Ascending aorta (tissue), 2 donors: ENCODE data around the gene ESR1. TPM values are rescaled to one million over a fixed set of nuclear protein-coding genes. Genes with fewer than 3 reads are reported as not detected.

Experiments
- DNase-seq, 2 donors: peaks; one replicate each; pipeline ENCODE4 v3.0.0-alpha.2; 2019; ENCODE audit warnings: low spot score in 2 of 2
- H3K27ac ChIP-seq, 2 donors: fragments of 200-600 bp; sonication (generic); one replicate each; pipeline ENCODE4 v1.5.1; 2016 to 2017; ENCODE audit warnings: mild to moderate bottlenecking in 1 of 2
- H3K27me3 ChIP-seq: fragments of 200-600 bp; sonication (generic); one replicate; pipeline ENCODE4 v1.5.1; 2017
- H3K36me3 ChIP-seq, 2 donors: fragments of 200-600 bp; sonication (generic); one replicate each; pipeline ENCODE4 v1.5.1; 2016
- H3K4me1 ChIP-seq, 2 donors: fragments of 200-600 bp; sonication (generic); one replicate each; pipeline ENCODE4 v1.5.1; 2016 to 2017; ENCODE audit warnings: mild to moderate bottlenecking in 1 of 2
- H3K4me3 ChIP-seq, 2 donors: fragments of 200-600 bp; sonication (generic); one replicate each; pipeline ENCODE4 v1.5.1; 2016 to 2017; ENCODE audit warnings: mild to moderate bottlenecking in 1 of 2
- H3K9me3 ChIP-seq, 2 donors: fragments of 200-600 bp; sonication (generic); one replicate each; pipeline ENCODE4 v1.5.1; 2016
- CTCF ChIP-seq, 3 experiments: fragments of 200-600 bp in 2 of 3; fragments of 450-650 bp in 1 of 3; sonication (generic) in 2 of 3; IDR thresholded peaks; one replicate each; pipeline ENCODE4 v1.5.1; 2016 to 2019; ENCODE audit warnings: antibody characterized with exemption in 3 of 3, mild to moderate bottlenecking in 1 of 3, moderate library complexity in 1 of 3
- intact Hi-C: fragments of 100-400 bp; cut with DNase I; formaldehyde crosslinking; loops from one replicate; pipeline ENCODE4 v1.15.1; 2023
- total RNA-seq: library from RNA; depleted of rRNA; stranded (reverse); fragments of >200 nt; gene quantifications from one replicate; pipeline ENCODE4 v1.1.0, GENCODE V29; 2016

Gene ESR1
- total RNA-seq, 1 donor from 2014 or later: 3.0 TPM

DNA sequence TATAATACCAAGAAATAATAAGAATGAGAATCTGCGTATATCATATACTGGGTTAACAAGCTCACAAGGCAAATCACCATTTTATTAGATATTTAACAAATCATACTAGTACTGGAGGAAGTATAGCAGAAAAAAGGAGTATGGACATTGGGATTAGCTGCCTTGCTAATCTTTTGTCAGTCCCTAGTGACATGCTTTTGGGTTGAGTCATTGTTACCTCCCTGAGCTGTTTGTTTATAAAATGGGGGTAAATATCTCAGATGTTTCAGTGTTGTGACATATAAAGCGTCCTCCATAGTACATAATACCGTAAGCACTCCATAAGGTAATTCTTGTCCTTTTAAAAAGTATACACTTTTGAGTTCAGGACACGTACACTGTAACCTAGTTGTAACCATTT is 107.0 kb downstream of the ESR1 start:
- intact Hi-C loops: no loop called here
- no peaks in the 10 kb centered on the region for H3K9me3 ChIP-seq
- no peaks in the 10 kb centered on the region for H3K36me3 ChIP-seq
- no peaks in the 10 kb centered on the region for H3K27me3 ChIP-seq
- H3K4me3 ChIP-seq: no peak overlapping the region
- no peaks in the 10 kb centered on the region for H3K4me1 ChIP-seq
- no peak for DNase-seq
- H3K27ac ChIP-seq: no peak overlapping the region
- no peak for TF ChIP-seq CTCF (IDR thresholded peaks at IDR 0.05)

DNA sequence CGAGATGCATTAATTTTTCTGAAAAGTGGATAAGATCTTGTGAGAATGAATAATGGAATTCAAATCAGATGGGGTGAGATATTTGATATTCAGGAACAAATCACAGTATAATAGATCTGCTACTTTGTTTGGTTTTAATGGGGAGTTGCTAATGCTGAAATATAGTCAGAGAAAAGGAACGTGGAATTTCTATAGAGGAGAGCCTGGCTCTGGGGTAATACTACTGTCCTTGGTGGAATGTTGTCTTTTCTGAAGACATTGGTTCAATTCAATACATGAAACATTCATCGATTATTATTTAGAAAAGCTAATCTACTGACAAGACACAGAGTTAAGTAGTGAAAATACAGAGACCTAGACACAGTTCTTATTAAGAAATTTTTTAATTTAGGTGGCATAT is 108.6 kb downstream of the ESR1 start:
- no peak for TF ChIP-seq CTCF (IDR thresholded peaks at IDR 0.05)

DNA sequence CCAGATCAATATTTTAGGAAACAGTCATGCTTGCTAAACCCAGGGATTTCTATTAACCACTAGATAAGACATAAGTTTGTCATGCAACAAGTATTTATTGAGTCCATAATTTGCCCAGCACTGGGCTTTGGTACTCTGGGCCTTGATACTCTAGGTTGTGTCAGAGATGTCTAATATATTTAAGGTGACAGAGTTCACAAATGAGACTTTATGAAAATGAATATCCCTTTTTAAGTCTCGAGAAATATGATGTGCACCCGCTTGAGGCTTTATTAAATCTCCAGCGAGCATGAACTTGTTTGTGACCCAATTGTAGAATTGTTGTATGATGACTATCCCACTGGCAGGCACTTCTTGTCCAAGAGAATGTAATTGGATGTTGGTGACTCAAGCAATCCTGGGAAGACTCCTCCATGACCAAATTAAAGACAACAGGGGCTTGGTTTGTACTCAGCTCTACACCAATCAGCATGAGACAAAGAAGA is 109.2 kb downstream of the ESR1 start:
- Histone ChIP-seq H3K9me3 (peaks cover 0 to 2% of the 10 kb centered on the region in 2 donors), H3K27me3 (no peaks in the 10 kb centered on the region), H3K4me1 (no peaks in the 10 kb centered on the region), H3K27ac (peak overlapping the region in 1 of 2 donors; percentile 39), H3K4me3 (no peak overlapping the region), H3K36me3 (no peaks in the 10 kb centered on the region)
- no peak for TF ChIP-seq CTCF (IDR thresholded peaks at IDR 0.05)
- intact Hi-C loops: no loop called here
- DNase-seq: no peak

More for the DNA sequence above, 108.6 kb downstream of the ESR1 start:
- H3K4me1 ChIP-seq: no peaks in the 10 kb centered on the region
- DNase-seq: no peak
- no peak overlapping the region for H3K4me3 ChIP-seq
- intact Hi-C loops: no loop called here
- no peaks in the 10 kb centered on the region for H3K9me3 ChIP-seq
- no peak overlapping the region for H3K27ac ChIP-seq
- H3K36me3 ChIP-seq: no peaks in the 10 kb centered on the region
- no peaks in the 10 kb centered on the region for H3K27me3 ChIP-seq

DNA sequence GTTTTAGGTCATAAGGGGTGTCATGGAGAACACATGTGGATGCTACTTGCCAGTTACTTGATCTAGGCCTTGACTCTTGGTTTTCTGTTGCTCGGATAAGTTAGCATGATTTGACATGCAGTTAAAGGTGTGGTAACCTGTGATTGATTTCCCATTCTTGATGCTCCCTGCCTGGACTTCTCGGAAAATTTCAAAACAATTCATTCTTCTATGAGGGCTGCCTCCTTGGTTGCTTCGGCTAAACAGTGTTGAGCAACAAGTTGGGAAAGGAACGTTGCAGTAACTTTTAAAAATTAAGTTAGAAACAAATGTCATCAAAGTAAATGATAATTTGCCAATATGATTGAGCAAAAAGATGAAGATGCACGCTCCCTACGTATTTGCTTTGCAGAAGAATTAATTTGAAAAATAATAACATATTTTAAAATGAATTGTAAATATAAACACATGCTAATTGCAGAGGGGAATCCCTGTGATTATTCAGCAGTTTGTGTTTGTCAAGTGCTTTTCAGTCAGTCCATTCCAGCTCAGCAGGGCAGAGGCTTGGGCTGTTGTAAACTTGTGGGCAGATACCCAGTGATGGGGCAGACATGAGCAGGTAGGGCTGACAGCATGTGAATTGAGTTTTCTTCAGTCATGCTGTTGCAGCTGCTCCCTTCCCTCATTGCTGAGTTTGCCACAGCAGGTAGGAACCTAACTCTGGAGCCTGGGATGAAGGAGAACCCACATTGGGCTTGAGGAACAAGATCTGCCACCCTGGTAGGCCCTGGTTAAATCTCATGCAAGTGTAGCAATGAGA is 110.2 kb downstream of the ESR1 start:
- Histone ChIP-seq H3K9me3 (peaks cover 0 to 10% of the 10 kb centered on the region in 2 donors), H3K27ac (peak overlapping the region in 1 of 2 donors; percentile 39), H3K4me3 (no peak overlapping the region), H3K4me1 (no peaks in the 10 kb centered on the region), H3K27me3 (no peaks in the 10 kb centered on the region), H3K36me3 (no peaks in the 10 kb centered on the region)
- no peak for TF ChIP-seq CTCF (IDR thresholded peaks at IDR 0.05)
- DNase-seq: no peak
- intact Hi-C loops: no loop called here

GRCh38 chr6:151940307-151940706 is 132.8 kb downstream of the ESR1 start:
- Histone ChIP-seq H3K4me3 (no peak overlapping the region), H3K4me1 (no peaks in the 10 kb centered on the region), H3K9me3 (no peaks in the 10 kb centered on the region), H3K36me3 (no peaks in the 10 kb centered on the region), H3K27me3 (no peaks in the 10 kb centered on the region), H3K27ac (no peak overlapping the region)
- intact Hi-C loops: no loop called here
- DNase-seq: no peak
- no peak for TF ChIP-seq CTCF (IDR thresholded peaks at IDR 0.05)
